ENCODE data around the gene CHST13.

DNA sequence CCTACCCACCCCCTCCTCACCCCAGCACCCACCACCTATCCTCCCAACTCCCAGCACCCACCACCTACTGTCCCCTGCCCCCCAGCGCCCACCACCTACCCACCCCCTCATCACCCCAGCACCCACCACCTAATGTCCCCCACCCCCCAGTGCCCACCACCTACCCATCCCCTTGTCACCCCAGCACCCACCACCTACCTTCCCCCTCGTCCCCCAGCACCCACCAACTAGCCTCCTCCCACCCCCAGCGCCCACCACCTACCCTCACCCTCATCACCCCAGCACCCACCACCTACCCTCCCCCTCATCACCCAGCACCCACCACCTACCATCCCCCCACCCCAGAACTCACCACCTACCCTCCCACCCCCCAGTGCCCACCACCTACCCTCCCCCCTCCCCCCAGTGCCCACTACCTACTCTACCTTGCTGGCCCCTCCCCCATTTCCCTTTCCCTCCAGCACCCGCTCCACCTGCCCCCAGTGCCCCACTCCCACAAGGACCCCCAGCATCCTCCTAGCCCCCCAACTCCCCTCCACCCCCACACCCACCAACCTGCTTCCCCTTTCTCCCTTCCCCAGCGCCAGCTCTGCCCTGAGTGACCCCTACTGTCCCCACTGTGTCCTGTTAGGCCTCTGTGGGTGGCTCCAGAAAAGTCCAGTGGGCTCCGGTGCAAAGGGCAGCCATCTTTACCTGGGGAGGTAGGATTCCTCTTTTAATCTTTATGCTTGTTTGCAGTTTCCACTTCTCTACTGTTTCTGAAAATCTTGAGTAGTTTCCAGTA is 7.6 kb upstream of the CHST13 start:
- TF ChIP-seq, protein P1, sequence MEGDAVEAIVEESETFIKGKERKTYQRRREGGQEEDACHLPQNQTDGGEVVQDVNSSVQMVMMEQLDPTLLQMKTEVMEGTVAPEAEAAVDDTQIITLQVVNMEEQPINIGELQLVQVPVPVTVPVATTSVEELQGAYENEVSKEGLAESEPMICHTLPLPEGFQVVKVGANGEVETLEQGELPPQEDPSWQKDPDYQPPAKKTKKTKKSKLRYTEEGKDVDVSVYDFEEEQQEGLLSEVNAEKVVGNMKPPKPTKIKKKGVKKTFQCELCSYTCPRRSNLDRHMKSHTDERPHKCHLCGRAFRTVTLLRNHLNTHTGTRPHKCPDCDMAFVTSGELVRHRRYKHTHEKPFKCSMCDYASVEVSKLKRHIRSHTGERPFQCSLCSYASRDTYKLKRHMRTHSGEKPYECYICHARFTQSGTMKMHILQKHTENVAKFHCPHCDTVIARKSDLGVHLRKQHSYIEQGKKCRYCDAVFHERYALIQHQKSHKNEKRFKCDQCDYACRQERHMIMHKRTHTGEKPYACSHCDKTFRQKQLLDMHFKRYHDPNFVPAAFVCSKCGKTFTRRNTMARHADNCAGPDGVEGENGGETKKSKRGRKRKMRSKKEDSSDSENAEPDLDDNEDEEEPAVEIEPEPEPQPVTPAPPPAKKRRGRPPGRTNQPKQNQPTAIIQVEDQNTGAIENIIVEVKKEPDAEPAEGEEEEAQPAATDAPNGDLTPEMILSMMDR (IDR thresholded peaks at IDR 0.05), result no peak
- no peak for TF ChIP-seq POLR2A (IDR thresholded peaks at IDR 0.05)
